Stimulated activated naive CD4-positive, alpha-beta T cell (primary cell): Measurements from ENCODE around the gene LHFPL6.

Experiments
- DNase-seq, 6 experiments: peaks; one replicate each; lab custom pipeline; 2025; lab: John Stamatoyannopoulos, UW

The LHFPL6 gene

GRCh38 chr13:39414339-39414738 is 188.7 kb downstream of the LHFPL6 start:
- no peak for DNase-seq

GRCh38 chr13:39411511-39411910 is 191.5 kb downstream of the LHFPL6 start:
- DNase-seq = no peak

- no peak for DNase-seq
These were observed 192.0 kb downstream of the LHFPL6 start for GRCh38 chr13:39410964-39411363.

- DNase-seq = no peak
These were observed 192.7 kb downstream of the LHFPL6 start for GRCh38 chr13:39410096-39410901.

- no peak for DNase-seq
These were observed 194.5 kb downstream of the LHFPL6 start for GRCh38 chr13:39408512-39408911.

- no peak for DNase-seq
These were observed 195.2 kb downstream of the LHFPL6 start for GRCh38 chr13:39407786-39408185.

- no peak for DNase-seq
These were observed 195.9 kb downstream of the LHFPL6 start for GRCh38 chr13:39407138-39407537.

- DNase-seq = no peak
These were observed 196.3 kb downstream of the LHFPL6 start for GRCh38 chr13:39406688-39407087.

GRCh38 chr13:39405596-39406205 is 197.3 kb downstream of the LHFPL6 start:
- DNase-seq = no peak

GRCh38 chr13:39405107-39405506 is 197.9 kb downstream of the LHFPL6 start:
- no peak for DNase-seq

- DNase-seq = no peak
These were observed 199.9 kb downstream of the LHFPL6 start for GRCh38 chr13:39403106-39403505.

GRCh38 chr13:39402221-39402970 is 200.6 kb downstream of the LHFPL6 start:
- no peak for DNase-seq

- no peak for DNase-seq
These were observed 201.2 kb downstream of the LHFPL6 start for GRCh38 chr13:39401756-39402155.

- DNase-seq = no peak
These were observed 201.8 kb downstream of the LHFPL6 start for GRCh38 chr13:39401046-39401705.

GRCh38 chr13:39399102-39399501 is 203.9 kb downstream of the LHFPL6 start:
- DNase-seq = no peak

GRCh38 chr13:39397896-39398265 is 205.1 kb downstream of the LHFPL6 start:
- DNase-seq = no peak

GRCh38 chr13:39397226-39397895 is 205.6 kb downstream of the LHFPL6 start:
- no peak for DNase-seq

GRCh38 chr13:39394796-39395678 is 208.0 kb downstream of the LHFPL6 start:
- DNase-seq = no peak

GRCh38 chr13:39391761-39392160 is 211.2 kb downstream of the LHFPL6 start:
- no peak for DNase-seq

- DNase-seq = no peak
These were observed 214.0 kb downstream of the LHFPL6 start for GRCh38 chr13:39389013-39389412.
